ENCODE measurements around the gene LRRC41.

- TF ChIP-seq POLR2A (IDR thresholded peaks at IDR 0.05; ENCODE audit: low read length) (no peak), GATA1 (IDR thresholded peaks at IDR 0.05; ENCODE audit: low read depth, low read length) (no peak)
Observed at GRCh38 chr1:46285730-46286477, 17.5 kb downstream of the LRRC41 start.

All from erythroblast (primary cell).